Endothelial cell of umbilical vein (primary cell): Measurements from ENCODE around the gene VPS36. TPM values are rescaled to one million over a fixed set of nuclear protein-coding genes. Genes with fewer than 3 reads are reported as not detected.

Experiments used
- BruUV-seq: library from RNA; stranded (reverse); fragments of 400-500 nt; replicated peaks from 2 replicates; lab custom pipeline; 2021; lab: Mats Ljungman, UMichigan
- CTCF ChIA-PET: fragments of 300-600, 350-600 bp; sonication (Branson Sonifier 250); formaldehyde crosslinking; loops from one replicate; lab custom pipeline; 2021; ENCODE audit warnings: antibody characterized with exemption, inconsistent platforms; lab: Charles Lee
- POLR2A ChIA-PET: fragments of 300-600, 350-600 bp; sonication (Branson Sonifier 250); formaldehyde crosslinking; loops from one replicate; lab custom pipeline; 2021; ENCODE audit warnings: antibody characterized with exemption, inconsistent platforms; lab: Charles Lee
- DNase-seq: peaks from one replicate; pipeline ENCODE4 v3.0.0-alpha.2; 2011; ENCODE audit warnings: low read depth, low spot score
- FAIRE-seq: peaks from 2 replicates; lab custom pipeline; 2011; peaks lifted over from hg19 to GRCh38; lab: Jason Lieb, UNC
- H2AFZ ChIP-seq: 2 replicates; pipeline ENCODE4 v1.6.0; 2012; ENCODE audit warnings: low read depth, low read length, control low read depth, inconsistent platforms
- H3K27ac ChIP-seq: 2 replicates; pipeline ENCODE4 v1.5.1; 2011; ENCODE audit warnings: low read depth, mild to moderate bottlenecking, control low read depth, low read length, moderate library complexity; ENCODE audit not compliant: insufficient read depth
- H3K27me3 ChIP-seq, 2 experiments: 2 replicates each; pipeline versions ENCODE4 v1.6.0 to v1.6.1; 2011; ENCODE audit warnings: low read length in 2 of 2, mixed read lengths in 1 of 2; ENCODE audit not compliant: control insufficient read depth in 2 of 2, insufficient read depth in 2 of 2
- H3K36me3 ChIP-seq, 2 experiments: 2 replicates in 1 of 2; 3 replicates in 1 of 2; pipeline ENCODE4 v1.5.1; 2011; ENCODE audit warnings: low read length in 2 of 2, mild to moderate bottlenecking in 1 of 2, moderate library complexity in 1 of 2; ENCODE audit not compliant: control insufficient read depth in 2 of 2, insufficient read depth in 2 of 2; ENCODE audit errors: extremely low read depth in 1 of 2
- H3K4me1 ChIP-seq: 3 replicates; pipeline ENCODE4 v1.5.1; 2011; ENCODE audit warnings: mild to moderate bottlenecking, low read length; ENCODE audit not compliant: control insufficient read depth, insufficient read depth; ENCODE audit errors: extremely low read depth
- H3K4me2 ChIP-seq: 2 replicates; pipeline ENCODE4 v1.6.1; 2011; ENCODE audit warnings: low read length, control low read depth, mixed read lengths; ENCODE audit not compliant: insufficient read depth
- H3K4me3 ChIP-seq, 3 experiments: fragments of 200-600 bp in 1 of 3; sonication (generic), shearing (Covaris generic) in 1 of 3; replicated peaks in 1 of 3; 2 replicates each; pipeline ENCODE4 v1.5.1; 2011 to 2016; ENCODE audit warnings: control low read depth in 3 of 3, low read length in 3 of 3, mild to moderate bottlenecking in 2 of 3, inconsistent platforms in 1 of 3, low read depth in 1 of 3, moderate library complexity in 1 of 3; ENCODE audit not compliant: insufficient read depth in 1 of 3
- H3K79me2 ChIP-seq: 2 replicates; pipeline ENCODE4 v1.6.0; 2012; ENCODE audit warnings: low read length, inconsistent platforms; ENCODE audit not compliant: control insufficient read depth, insufficient read depth
- H3K9ac ChIP-seq: replicated peaks from 2 replicates; pipeline ENCODE3; 2011; ENCODE audit warnings: low read length, control low read depth; ENCODE audit not compliant: insufficient read depth; ENCODE audit errors: extremely low read depth
- H3K9me1 ChIP-seq: replicated peaks from 3 replicates; pipeline ENCODE4 v1.6.0; 2011; ENCODE audit warnings: mild to moderate bottlenecking, low read length; ENCODE audit not compliant: control insufficient read depth, insufficient read depth; ENCODE audit errors: extremely low read depth
- H3K9me3 ChIP-seq: replicated peaks from 2 replicates; pipeline ENCODE4 v1.5.1; 2012; ENCODE audit warnings: low read length, inconsistent platforms; ENCODE audit not compliant: control insufficient read depth, insufficient read depth
- H4K20me1 ChIP-seq: replicated peaks from 2 replicates; pipeline ENCODE3; 2011; ENCODE audit warnings: mild to moderate bottlenecking, low read length; ENCODE audit not compliant: control insufficient read depth, insufficient read depth; ENCODE audit errors: extremely low read depth
- EZH2 ChIP-seq: IDR thresholded peaks from 2 replicates; pipeline ENCODE4 v1.6.1; 2012; ENCODE audit warnings: borderline replicate concordance, low read depth, mild to moderate bottlenecking, moderate library complexity, low read length, inconsistent platforms; ENCODE audit not compliant: severe bottlenecking
- FOS ChIP-seq: IDR thresholded peaks from 2 replicates; pipeline ENCODE4 v1.6.1; 2011; ENCODE audit warnings: mild to moderate bottlenecking, low read length, moderate library complexity, borderline replicate concordance; ENCODE audit not compliant: insufficient read depth
- GATA2 ChIP-seq: IDR thresholded peaks from 2 replicates; pipeline ENCODE4 v1.7.0; 2011; ENCODE audit warnings: low read depth, mild to moderate bottlenecking, moderate library complexity, mixed read lengths, low read length; ENCODE audit not compliant: insufficient read length, insufficient read depth
- JUN ChIP-seq: IDR thresholded peaks from 2 replicates; pipeline ENCODE4 v1.6.1; 2011; ENCODE audit warnings: borderline replicate concordance, low read depth; ENCODE audit not compliant: insufficient read length, insufficient read depth
- MYC ChIP-seq: IDR thresholded peaks from one replicate; pipeline ENCODE4 v1.6.1; 2011; ENCODE audit warnings: mild to moderate bottlenecking, low read depth, low read length
- POLR2A ChIP-seq: IDR thresholded peaks from 2 replicates; pipeline ENCODE4 v1.6.1; 2012; ENCODE audit warnings: low read depth, mild to moderate bottlenecking, control low read depth, low read length
- POLR2AphosphoS5 ChIP-seq: IDR thresholded peaks from 2 replicates; pipeline ENCODE4 v1.6.1; 2012; ENCODE audit warnings: low read depth, mild to moderate bottlenecking, control low read depth, low read length, moderate library complexity; ENCODE audit not compliant: insufficient read depth
- dilution Hi-C: fragments of 300-500 bp; cut with MboI; formaldehyde crosslinking; loops from one replicate; pipeline ENCODE4 v1.15.0; 2019; ENCODE audit warnings: low sequenced_read_pairs; ENCODE audit not compliant: extremely low pct_ligation_motif_present
- intact Hi-C: fragments of 100-400 bp; cut with micrococcal nuclease; formaldehyde crosslinking; loops from one replicate; pipeline ENCODE4 v1.10.0; 2022
- polyA plus RNA-seq, 4 experiments: library from polyadenylated mRNA; depleted of rRNA in 3 of 4; stranded (reverse) in 3 of 4; unstranded in 1 of 4; fragments of >200 nt; gene quantifications; 2 replicates each; pipeline versions ENCODE4 v1.2.1 to v1.2.3, GENCODE V29; 2011 to 2012; ENCODE audit warnings: missing spikeins in 1 of 4
- total RNA-seq: library from RNA; stranded (reverse); gene quantifications from 2 replicates; pipeline ENCODE4 v1.2.3, GENCODE V29; 2021
- TF ChIP-seq, protein P1 (sequence below), 2 donors: IDR thresholded peaks; 1 replicate in 1 of 2; 2 replicates in 1 of 2; pipeline ENCODE4 v1.5.1; 2011; ENCODE audit warnings: low read length in 2 of 2, mild to moderate bottlenecking in 2 of 2, moderate library complexity in 2 of 2, control low read depth in 1 of 2, inconsistent platforms in 1 of 2, low read depth in 1 of 2; ENCODE audit not compliant: insufficient read depth in 1 of 2; ENCODE audit errors: extremely low read depth in 1 of 2
- TF ChIP-seq, protein P2 (sequence below): IDR thresholded peaks from 2 replicates; pipeline ENCODE4 v1.6.1; 2011; ENCODE audit not compliant: insufficient read depth, insufficient read length

The VPS36 gene
- total and polyA plus RNA-seq, 2 donors (not counting 3 experiments of a cell fraction or from before 2014, with no cell fraction given) = 14.3 to 32.3 TPM

DNA sequence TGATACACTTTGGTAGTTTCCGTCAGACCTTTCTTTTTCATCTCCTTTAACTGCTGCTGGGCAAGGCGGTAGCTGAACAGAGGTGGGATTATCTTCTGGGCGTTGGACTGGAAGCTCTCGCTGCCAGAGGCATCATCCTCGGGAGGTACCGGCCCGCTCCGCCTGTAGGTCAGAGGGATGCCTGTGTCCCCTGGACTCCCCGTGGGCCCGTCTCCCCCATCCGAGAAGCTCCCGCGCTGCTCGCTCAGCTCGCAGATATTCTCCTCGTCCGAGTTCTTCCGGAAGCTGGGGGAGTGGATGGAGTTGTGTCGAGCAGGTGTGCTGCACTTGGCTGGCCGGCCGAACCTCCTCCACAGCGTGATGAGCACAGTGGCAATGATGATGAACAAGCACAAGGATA is 72.1 kb downstream of the VPS36 start:
- BruUV-seq = no TSS peak
- FAIRE-seq (no peak), DNase-seq (no peak)
- Histone ChIP-seq H4K20me1 (no peaks in the 10 kb centered on the region), H3K79me2 (peaks cover 3% of the 10 kb centered on the region), H3K9me1 (no peaks in the 10 kb centered on the region), H3K27ac (no peak overlapping the region), H3K9me3 (no peaks in the 10 kb centered on the region), H3K27me3 (no peaks in the 10 kb centered on the region), H3K36me3 (peaks cover 2 to 19% of the 10 kb centered on the region in 2 experiments), H3K9ac (no peak overlapping the region), H3K4me2 (no peak overlapping the region), H2AFZ (no peak overlapping the region), H3K4me3 (no peak overlapping the region), H3K4me1 (peaks cover 16% of the 10 kb centered on the region)
- ChIA-PET POLR2A (no interaction called here), CTCF (interaction anchor here (1.4 kb wide), 1 partner anchor 72 kb away, joined by 5 read pairs; no protein-coding TSS in a partner anchor)
- intact Hi-C loops = no loop called here
- no peak for TF ChIP-seq MYC
- TF ChIP-seq, protein P1, sequence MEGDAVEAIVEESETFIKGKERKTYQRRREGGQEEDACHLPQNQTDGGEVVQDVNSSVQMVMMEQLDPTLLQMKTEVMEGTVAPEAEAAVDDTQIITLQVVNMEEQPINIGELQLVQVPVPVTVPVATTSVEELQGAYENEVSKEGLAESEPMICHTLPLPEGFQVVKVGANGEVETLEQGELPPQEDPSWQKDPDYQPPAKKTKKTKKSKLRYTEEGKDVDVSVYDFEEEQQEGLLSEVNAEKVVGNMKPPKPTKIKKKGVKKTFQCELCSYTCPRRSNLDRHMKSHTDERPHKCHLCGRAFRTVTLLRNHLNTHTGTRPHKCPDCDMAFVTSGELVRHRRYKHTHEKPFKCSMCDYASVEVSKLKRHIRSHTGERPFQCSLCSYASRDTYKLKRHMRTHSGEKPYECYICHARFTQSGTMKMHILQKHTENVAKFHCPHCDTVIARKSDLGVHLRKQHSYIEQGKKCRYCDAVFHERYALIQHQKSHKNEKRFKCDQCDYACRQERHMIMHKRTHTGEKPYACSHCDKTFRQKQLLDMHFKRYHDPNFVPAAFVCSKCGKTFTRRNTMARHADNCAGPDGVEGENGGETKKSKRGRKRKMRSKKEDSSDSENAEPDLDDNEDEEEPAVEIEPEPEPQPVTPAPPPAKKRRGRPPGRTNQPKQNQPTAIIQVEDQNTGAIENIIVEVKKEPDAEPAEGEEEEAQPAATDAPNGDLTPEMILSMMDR (IDR thresholded peaks at IDR 0.05; ENCODE audit: extremely low read depth in 1 of 2, insufficient read depth in 1 of 2, low read depth in 1 of 2, low read length in 2 of 2) = no peak
- no peak for TF ChIP-seq POLR2A
- TF ChIP-seq, protein P2, sequence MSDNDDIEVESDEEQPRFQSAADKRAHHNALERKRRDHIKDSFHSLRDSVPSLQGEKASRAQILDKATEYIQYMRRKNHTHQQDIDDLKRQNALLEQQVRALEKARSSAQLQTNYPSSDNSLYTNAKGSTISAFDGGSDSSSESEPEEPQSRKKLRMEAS = no peak
- TF ChIP-seq JUN = no peak
- TF ChIP-seq EZH2 = no peak
- dilution Hi-C loops = no loop called here

DNA sequence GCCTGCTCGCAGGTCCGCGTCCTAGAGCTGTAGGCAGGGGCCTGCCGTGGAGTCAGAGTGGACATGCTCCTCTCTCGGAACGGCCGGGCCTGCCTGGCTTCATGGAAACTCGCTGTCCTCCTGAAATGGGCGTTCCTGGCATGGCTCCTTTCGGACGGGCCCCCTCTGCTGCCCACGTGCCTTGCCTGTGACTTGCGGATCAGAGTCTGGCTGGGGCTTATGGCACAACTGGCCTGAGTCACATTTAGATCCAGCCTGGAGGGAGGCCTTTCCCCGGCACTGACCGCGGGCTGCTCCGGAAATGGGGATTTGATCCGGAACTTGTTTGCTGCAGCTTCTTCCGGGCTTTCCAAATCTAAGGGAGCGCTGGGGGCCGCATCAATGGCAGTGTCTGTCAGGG is 72.5 kb downstream of the VPS36 start:
- ChIA-PET CTCF (no interaction called here), POLR2A (no interaction called here)
- peaks cover 2 to 17% of the 10 kb centered on the region in 2 experiments for H3K36me3 ChIP-seq
- TF ChIP-seq EZH2 (no peak), POLR2A (no peak), FOS (no peak), MYC (no peak), GATA2 (no peak), JUN (no peak), POLR2AphosphoS5 (no peak)
- TF ChIP-seq, protein P2 = no peak
- TF ChIP-seq, protein P1 (IDR thresholded peaks at IDR 0.05; ENCODE audit: extremely low read depth in 1 of 2, insufficient read depth in 1 of 2, low read depth in 1 of 2, low read length in 2 of 2) = no peak
- H3K4me1 ChIP-seq = peaks cover 19% of the 10 kb centered on the region
- H3K9ac ChIP-seq = no peak overlapping the region
- H3K4me2 ChIP-seq = no peak overlapping the region
- H3K27me3 ChIP-seq = no peaks in the 10 kb centered on the region
- DNase-seq = no peak
- peaks cover 3% of the 10 kb centered on the region for H3K79me2 ChIP-seq
- BruUV-seq = no TSS peak
- no peak for FAIRE-seq
- no peaks in the 10 kb centered on the region for H4K20me1 ChIP-seq
- intact Hi-C loops = no loop called here
- no peaks in the 10 kb centered on the region for H3K9me3 ChIP-seq
- H3K9me1 ChIP-seq = no peaks in the 10 kb centered on the region
- no peak overlapping the region for H2AFZ ChIP-seq
- no peak overlapping the region for H3K27ac ChIP-seq
- dilution Hi-C loops = no loop called here
- H3K4me3 ChIP-seq = no peak overlapping the region
